Left ventricle myocardium inferior (tissue), 1 donor: ENCODE data around the gene SUMO3. TPM values are rescaled to one million over a fixed set of nuclear protein-coding genes. Genes with fewer than 3 reads are reported as not detected.

Source experiments
- DNase-seq: peaks from one replicate; pipeline ENCODE4 v3.0.0-alpha.2; 2020
- H3K27ac ChIP-seq: fragments of 200-600 bp; replicated peaks from 2 replicates; pipeline ENCODE4 v1.8.0; 2021
- H3K27me3 ChIP-seq: fragments of 200-600 bp; 2 replicates; pipeline ENCODE4 v1.8.0; 2021; ENCODE audit warnings: low read depth
- H3K36me3 ChIP-seq: fragments of 200-600 bp; 2 replicates; pipeline ENCODE4 v1.8.0; 2021
- H3K4me1 ChIP-seq: fragments of 200-600 bp; 2 replicates; pipeline ENCODE4 v1.8.0; 2021
- H3K4me3 ChIP-seq: fragments of 200-600 bp; 2 replicates; pipeline ENCODE4 v1.8.0; 2021; ENCODE audit warnings: mild to moderate bottlenecking, moderate library complexity
- H3K9me3 ChIP-seq: fragments of 200-600 bp; replicated peaks from 2 replicates; pipeline ENCODE4 v1.8.0; 2021
- CTCF ChIP-seq: fragments of 200-600 bp; IDR thresholded peaks from 2 replicates; pipeline ENCODE4 v1.8.0; 2021; ENCODE audit warnings: antibody characterized with exemption, mild to moderate bottlenecking, borderline replicate concordance
- intact Hi-C: fragments of 100-400 bp; cut with micrococcal nuclease; formaldehyde crosslinking; loops from one replicate; pipeline ENCODE4 v1.11.0; 2022
- total RNA-seq: library from RNA; stranded (reverse); fragmentation: NEBNext Ultra II Directional; extraction: Animal tissue kit (Norgen Biotek cat#: 25700); gene quantifications from one replicate; pipeline ENCODE4 v1.2.1, GENCODE V29; 2021
- donor health status: DM: no; HTN: yes; CAD: no; lungs with severe emphysema.

Gene SUMO3
- total RNA-seq, 1 donor from 2014 or later, result 75.5 TPM

DNA sequence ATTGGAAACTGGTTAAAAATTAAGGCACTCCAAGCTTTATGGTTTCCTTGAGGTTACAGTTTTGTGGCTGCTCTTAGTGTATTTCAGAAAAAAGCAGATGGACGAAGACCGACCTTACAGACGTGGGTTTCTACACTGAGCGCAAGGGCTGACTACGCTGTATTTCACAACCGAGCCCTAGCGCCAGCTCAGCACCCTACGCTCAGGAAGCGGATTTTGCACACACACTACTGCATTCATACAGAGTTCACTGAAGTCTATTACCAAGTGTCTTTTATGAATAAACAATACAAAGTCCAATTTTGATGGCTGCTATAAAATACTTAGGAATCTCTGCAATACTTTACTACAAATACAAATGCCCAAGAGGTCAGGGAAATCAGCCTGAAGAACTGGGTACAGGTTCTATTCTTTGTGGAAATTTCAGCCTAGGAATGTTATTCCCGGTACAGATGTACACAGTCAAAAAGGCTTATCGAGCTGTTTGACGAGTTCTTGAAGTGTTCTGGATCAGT, 31.8 kb upstream of the SUMO3 start:
- H3K4me3 ChIP-seq, result no peak overlapping the region
- no peak for DNase-seq
- H3K4me1 ChIP-seq, result peaks cover 69% of the 10 kb centered on the region
- no peaks in the 10 kb centered on the region for H3K27me3 ChIP-seq
- no peaks in the 10 kb centered on the region for H3K9me3 ChIP-seq
- TF ChIP-seq CTCF, result no peak
- H3K27ac ChIP-seq, result no peak overlapping the region
- intact Hi-C loops, result no loop called here
- H3K36me3 ChIP-seq, result peaks cover 44% of the 10 kb centered on the region

DNA sequence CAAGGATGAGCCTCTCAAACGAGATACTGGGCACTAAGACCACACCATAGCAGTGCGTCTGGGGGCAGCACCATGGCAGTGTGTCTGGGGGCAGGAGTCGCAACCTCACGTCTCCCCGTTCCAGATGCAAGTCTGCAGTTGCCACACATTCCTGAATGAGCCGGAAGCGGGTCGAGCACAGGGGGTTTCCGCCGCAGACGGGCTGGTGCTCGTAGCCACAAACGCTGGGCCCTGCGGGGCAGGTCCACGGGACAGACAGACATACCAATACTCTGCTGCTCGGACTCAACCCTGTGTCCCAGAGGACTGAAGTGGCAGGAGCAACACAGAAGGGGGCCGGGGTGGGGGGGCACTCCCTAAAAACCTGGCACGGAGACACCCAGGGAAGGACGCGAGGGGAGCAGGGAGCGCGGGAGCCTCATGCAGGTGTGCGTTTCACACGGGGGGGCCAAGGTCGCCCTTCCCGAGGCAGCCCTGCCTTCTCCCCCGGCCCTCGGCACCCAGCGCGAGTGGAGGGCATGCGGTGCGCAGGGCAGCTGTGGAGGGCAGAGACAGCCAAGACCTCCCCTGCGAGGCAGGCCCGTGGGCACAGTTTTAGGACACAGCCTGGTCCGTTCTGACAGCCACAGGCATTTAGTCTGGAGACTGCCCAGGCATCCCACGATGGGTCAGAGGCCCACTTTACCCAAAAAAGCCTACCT, 31.1 kb upstream of the SUMO3 start:
- H3K36me3 ChIP-seq, result peaks cover 37% of the 10 kb centered on the region
- H3K27me3 ChIP-seq, result no peaks in the 10 kb centered on the region
- no peak for DNase-seq
- no peak overlapping the region for H3K27ac ChIP-seq
- H3K4me3 ChIP-seq, result no peak overlapping the region
- intact Hi-C loops, result no loop called here
- peaks cover 62% of the 10 kb centered on the region for H3K4me1 ChIP-seq
- no peak for TF ChIP-seq CTCF
- no peaks in the 10 kb centered on the region for H3K9me3 ChIP-seq

DNA sequence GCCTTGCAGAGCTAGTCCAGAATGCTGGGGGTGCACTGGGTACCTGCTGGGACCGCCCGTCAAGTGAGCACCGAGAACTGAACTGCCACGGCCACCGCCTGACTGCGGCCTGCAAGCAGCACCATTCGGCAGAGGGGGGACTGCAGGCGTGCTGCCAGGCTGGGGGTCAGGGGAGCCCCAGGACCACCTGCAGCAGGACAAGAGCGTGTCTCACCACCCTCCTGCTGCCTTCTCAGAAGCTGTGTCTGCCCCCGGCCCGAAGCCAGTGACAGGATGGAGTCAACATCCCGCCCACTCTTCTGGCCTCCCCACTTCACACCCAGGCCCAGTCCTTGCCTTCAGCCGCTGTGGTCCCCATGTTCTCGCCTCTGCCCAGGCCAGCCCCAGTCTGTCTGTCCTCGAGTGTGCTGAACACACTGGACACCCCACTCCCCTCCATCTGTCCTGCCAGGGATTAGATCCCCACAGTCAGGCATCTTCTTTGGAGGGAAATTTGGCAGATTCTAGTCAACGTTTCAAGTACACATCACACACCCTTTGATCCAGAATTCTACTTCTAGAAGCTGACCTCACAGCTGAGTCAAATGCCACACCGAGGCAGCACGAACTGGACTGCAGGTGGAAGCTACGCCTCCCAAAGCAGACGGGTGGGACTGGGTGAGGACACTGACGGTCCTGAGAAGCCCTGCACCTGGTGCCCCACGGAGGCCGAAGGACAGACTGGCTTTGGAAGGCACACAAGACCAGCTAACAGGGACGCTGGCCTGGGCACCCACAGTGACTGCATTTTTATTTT, 29.6 kb upstream of the SUMO3 start:
- H3K27ac ChIP-seq, result no peak overlapping the region
- H3K27me3 ChIP-seq, result no peaks in the 10 kb centered on the region
- H3K9me3 ChIP-seq, result no peaks in the 10 kb centered on the region
- H3K4me1 ChIP-seq, result peaks cover 46% of the 10 kb centered on the region
- peaks cover 32% of the 10 kb centered on the region for H3K36me3 ChIP-seq
- no peak for DNase-seq
- TF ChIP-seq CTCF, result no peak
- intact Hi-C loops, result no loop called here
- no peak overlapping the region for H3K4me3 ChIP-seq

GRCh38 chr21:44846485-44847260, 28.8 kb upstream of the SUMO3 start:
- peak overlapping the region; percentile 64 for H3K4me3 ChIP-seq
- DNase-seq, result peak; percentile 45
- intact Hi-C loops, result no loop called here

More at GRCh38 chr21:44846485-44847260, 28.8 kb upstream of the SUMO3 start:
- TF ChIP-seq CTCF, result no peak
- H3K9me3 ChIP-seq, result no peaks in the 10 kb centered on the region
- H3K27ac ChIP-seq, result peak overlapping the region; percentile 66
- peaks cover 40% of the 10 kb centered on the region for H3K4me1 ChIP-seq
- peaks cover 30% of the 10 kb centered on the region for H3K36me3 ChIP-seq
- no peaks in the 10 kb centered on the region for H3K27me3 ChIP-seq
